ENCODE data around the gene TECPR2. TPM values are rescaled to one million over a fixed set of nuclear protein-coding genes. Genes with fewer than 3 reads are reported as not detected.

TECPR2 gene
- total and polyA plus RNA-seq, 4 experiments from 2014 or later: 0.89 to 12.6 (median 7.8) TPM

DNA sequence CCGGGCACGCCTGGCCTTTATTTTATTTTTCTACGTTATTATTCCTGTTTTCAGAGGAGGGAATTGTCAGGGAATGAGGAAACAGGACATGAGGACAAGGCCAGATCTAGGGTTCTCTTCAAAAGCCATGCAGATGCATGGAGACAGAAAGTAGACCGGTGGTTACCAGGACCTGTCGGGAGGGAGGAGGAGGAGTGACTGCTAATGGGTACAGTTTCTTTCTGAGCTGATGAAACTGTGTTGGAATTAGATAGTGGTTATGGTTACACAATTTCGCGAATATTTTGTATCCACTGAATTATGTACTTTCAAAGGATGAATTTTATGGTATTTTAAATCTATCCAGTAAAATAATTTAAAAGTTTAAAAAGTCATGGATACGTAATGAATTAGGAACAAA, 31.9 kb upstream of the TECPR2 start:
- POLR2A ChIA-PET (ENCODE audit: partially characterized antibody): interaction anchor here (1.5 kb wide), 1 partner anchor 9 kb away, joined by 3 read pairs; no protein-coding TSS in a partner anchor
- no peak overlapping the region for H3K4me3 ChIP-seq (ENCODE audit: low read length in 2 of 2)
- no peaks in the 10 kb centered on the region for H3K27me3 ChIP-seq (ENCODE audit: insufficient read depth, low read length)
- peaks cover 20 to 39% of the 10 kb centered on the region in 2 donors for H3K36me3 Mint-ChIP-seq
- H3K27ac ChIP-seq (ENCODE audit: low read depth, low read length): no peak overlapping the region
- CTCF ChIA-PET (ENCODE audit: partially characterized antibody): no interaction called here
- no peak for DNase-seq
- H3K36me3 ChIP-seq (ENCODE audit: insufficient read depth, low read length): peaks cover 14% of the 10 kb centered on the region
- H3K27ac Mint-ChIP-seq: no peak overlapping the region
- no peaks in the 10 kb centered on the region for H3K9me3 ChIP-seq (ENCODE audit: control insufficient read depth in 1 of 2, low read length in 2 of 2)
- no peaks in the 10 kb centered on the region for H3K4me1 ChIP-seq (ENCODE audit: insufficient read depth, low read length)
- no peaks in the 10 kb centered on the region for H3K27me3 Mint-ChIP-seq
- no peak overlapping the region for H3K4me3 Mint-ChIP-seq
- intact Hi-C loops (cut with micrococcal nuclease): no loop called here
- no peaks in the 10 kb centered on the region for H3K9me3 Mint-ChIP-seq
- H3K4me1 Mint-ChIP-seq: peaks cover 0 to 4% (median 0%) of the 10 kb centered on the region in 4 donors

DNA sequence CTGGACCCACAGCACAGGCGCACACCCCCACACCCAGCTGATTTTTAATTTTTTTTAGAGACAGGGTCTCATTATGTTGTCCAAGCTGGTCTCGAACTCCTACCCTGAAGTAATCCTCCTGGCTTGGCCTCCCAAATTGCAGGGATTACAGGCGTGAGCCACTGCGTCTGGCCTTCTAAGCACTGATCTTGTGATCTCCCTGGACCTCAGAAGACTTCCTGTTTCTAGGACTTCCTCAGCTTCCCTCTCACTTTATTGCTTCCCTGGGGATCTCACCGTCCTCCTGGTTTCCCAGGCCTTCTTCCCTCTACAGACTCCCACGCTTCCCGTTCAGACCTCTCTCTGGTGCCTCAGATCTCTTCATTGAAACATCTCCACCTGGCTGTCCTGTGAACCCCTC, 29.4 kb upstream of the TECPR2 start:
- H3K27ac ChIP-seq (ENCODE audit: low read depth, low read length): no peak overlapping the region
- H3K36me3 Mint-ChIP-seq: peaks cover 23 to 45% of the 10 kb centered on the region in 2 donors
- no peaks in the 10 kb centered on the region for H3K27me3 Mint-ChIP-seq
- no peaks in the 10 kb centered on the region for H3K9me3 Mint-ChIP-seq
- ChIA-PET POLR2A (ENCODE audit: partially characterized antibody) (no interaction called here), CTCF (ENCODE audit: partially characterized antibody) (interaction anchor here (1.3 to 2.0 kb wide), 2 partner anchors 15 to 19 kb away, joined by 3 to 4 read pairs; no protein-coding TSS in a partner anchor)
- H3K4me1 ChIP-seq (ENCODE audit: insufficient read depth, low read length): no peaks in the 10 kb centered on the region
- H3K4me3 Mint-ChIP-seq: no peak overlapping the region
- peaks cover 0 to 5% (median 0%) of the 10 kb centered on the region in 4 donors for H3K4me1 Mint-ChIP-seq
- intact Hi-C loops (cut with micrococcal nuclease): no loop called here
- H3K27me3 ChIP-seq (ENCODE audit: insufficient read depth, low read length): no peaks in the 10 kb centered on the region
- H3K4me3 ChIP-seq (ENCODE audit: low read length in 2 of 2): no peak overlapping the region
- no peaks in the 10 kb centered on the region for H3K9me3 ChIP-seq (ENCODE audit: control insufficient read depth in 1 of 2, low read length in 2 of 2)
- peak overlapping the region in 1 of 7 donors; percentile 32 for H3K27ac Mint-ChIP-seq
- H3K36me3 ChIP-seq (ENCODE audit: insufficient read depth, low read length): peaks cover 10% of the 10 kb centered on the region
- DNase-seq: no peak

DNA sequence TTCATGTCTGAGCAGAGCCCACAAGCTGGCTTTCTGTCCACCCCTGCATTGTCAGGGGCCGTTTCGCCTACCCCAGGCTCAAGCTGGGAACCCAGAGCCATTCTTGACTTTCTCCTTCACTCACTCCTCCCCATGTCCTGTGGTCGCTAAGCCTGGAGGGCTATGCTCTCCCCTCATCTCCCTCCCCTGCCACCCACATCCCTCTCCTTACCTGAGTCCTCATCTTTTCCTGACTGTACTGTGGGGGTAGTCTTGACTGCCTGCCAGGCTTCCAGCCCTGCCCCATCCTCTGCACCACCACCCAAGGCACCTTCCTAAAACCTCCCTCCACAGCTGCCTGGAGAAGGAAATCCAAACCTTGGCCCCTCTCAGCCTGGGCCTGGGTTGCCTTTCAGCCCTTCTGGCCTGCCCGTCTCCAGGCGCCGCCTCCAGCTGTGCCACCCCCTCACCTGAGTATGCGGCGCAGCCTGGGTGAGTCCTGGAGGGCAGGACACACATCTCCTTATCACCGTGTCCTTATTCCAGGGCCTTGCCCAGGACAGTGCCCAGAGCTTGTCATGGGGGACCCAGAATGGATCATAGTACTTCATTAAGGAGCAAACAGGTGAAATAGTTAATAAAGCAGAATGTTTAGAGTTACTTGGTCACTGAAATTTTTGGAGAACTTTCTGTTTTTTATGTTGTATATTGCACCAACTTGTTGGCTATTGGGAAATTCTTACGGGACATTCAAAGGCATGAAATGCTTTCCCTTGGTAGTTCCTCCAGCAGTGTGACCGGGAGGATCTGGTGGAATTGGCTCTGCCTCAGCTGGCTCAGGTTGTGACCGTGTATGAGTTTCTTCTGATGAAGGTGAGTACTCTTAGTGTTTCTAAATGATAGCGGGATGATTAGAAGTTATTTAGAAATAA, 28.7 kb upstream of the TECPR2 start:
- no peak for DNase-seq
- CTCF ChIA-PET (ENCODE audit: partially characterized antibody): interaction anchor here (1.3 to 2.0 kb wide), 4 partner anchors 14 to 20 kb away, joined by 3 to 5 read pairs (median 4); no protein-coding TSS in a partner anchor
- intact Hi-C loops (cut with micrococcal nuclease): no loop called here
- Histone ChIP-seq H3K36me3 (ENCODE audit: insufficient read depth, low read length) (peaks cover 13% of the 10 kb centered on the region), H3K4me3 (ENCODE audit: low read length in 2 of 2) (no peak overlapping the region), H3K9me3 (ENCODE audit: control insufficient read depth in 1 of 2, low read length in 2 of 2) (no peaks in the 10 kb centered on the region), H3K4me1 (ENCODE audit: insufficient read depth, low read length) (no peaks in the 10 kb centered on the region), H3K27ac (ENCODE audit: low read depth, low read length) (no peak overlapping the region), H3K27me3 (ENCODE audit: insufficient read depth, low read length) (no peaks in the 10 kb centered on the region)
- Mint-ChIP-seq H3K36me3 (peaks cover 26 to 49% of the 10 kb centered on the region in 2 donors), H3K4me1 (peaks cover 0 to 2% (median 0%) of the 10 kb centered on the region in 4 donors), H3K27ac (peak overlapping the region in 3 of 7 donors; percentile 2 to 52 (median 32)), H3K4me3 (no peak overlapping the region), H3K9me3 (no peaks in the 10 kb centered on the region), H3K27me3 (no peaks in the 10 kb centered on the region)
- POLR2A ChIA-PET (ENCODE audit: partially characterized antibody): interaction anchor here (1.2 kb wide), 1 partner anchor 14 kb away, joined by 5 read pairs; the partner anchor contains the start of gene ZNF839

DNA sequence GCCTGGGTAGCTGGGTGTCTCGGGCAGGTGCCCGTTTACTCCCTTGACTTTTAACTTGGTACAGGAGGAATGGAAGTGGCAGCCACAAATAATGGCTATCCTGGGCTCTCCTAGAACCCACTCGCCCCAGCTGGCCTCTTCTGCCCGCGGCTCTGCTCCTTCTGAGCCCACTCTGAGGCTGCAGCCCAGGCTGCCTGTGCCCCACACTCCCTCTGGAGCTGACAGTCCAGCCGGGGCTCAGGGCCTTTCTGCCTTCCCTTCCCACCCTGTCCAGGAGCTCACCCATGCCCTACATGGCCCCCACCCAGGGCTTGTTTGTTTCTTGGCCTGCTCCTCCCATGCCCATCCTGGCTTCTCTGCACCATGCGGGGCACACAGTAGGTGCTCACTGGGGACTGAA, 27.6 kb upstream of the TECPR2 start:
- Mint-ChIP-seq H3K4me3 (no peak overlapping the region), H3K27ac (no peak overlapping the region), H3K4me1 (peaks cover 0 to 2% (median 0%) of the 10 kb centered on the region in 4 donors), H3K9me3 (no peaks in the 10 kb centered on the region), H3K36me3 (peaks cover 26 to 50% of the 10 kb centered on the region in 2 donors), H3K27me3 (no peaks in the 10 kb centered on the region)
- Histone ChIP-seq H3K27ac (ENCODE audit: low read depth, low read length) (no peak overlapping the region), H3K27me3 (ENCODE audit: insufficient read depth, low read length) (no peaks in the 10 kb centered on the region), H3K4me3 (ENCODE audit: low read length in 2 of 2) (no peak overlapping the region), H3K4me1 (ENCODE audit: insufficient read depth, low read length) (no peaks in the 10 kb centered on the region), H3K9me3 (ENCODE audit: control insufficient read depth in 1 of 2, low read length in 2 of 2) (no peaks in the 10 kb centered on the region), H3K36me3 (ENCODE audit: insufficient read depth, low read length) (peaks cover 15% of the 10 kb centered on the region)
- DNase-seq: no peak
- CTCF ChIA-PET (ENCODE audit: partially characterized antibody): interaction anchor here (1.4 to 1.5 kb wide), 2 partner anchors 15 to 21 kb away, joined by 4 to 5 read pairs; no protein-coding TSS in a partner anchor
- intact Hi-C loops (cut with micrococcal nuclease): no loop called here
- POLR2A ChIA-PET (ENCODE audit: partially characterized antibody): interaction anchor here (1.2 kb wide), 1 partner anchor 15 kb away, joined by 5 read pairs; the partner anchor contains the start of gene ZNF839

DNA sequence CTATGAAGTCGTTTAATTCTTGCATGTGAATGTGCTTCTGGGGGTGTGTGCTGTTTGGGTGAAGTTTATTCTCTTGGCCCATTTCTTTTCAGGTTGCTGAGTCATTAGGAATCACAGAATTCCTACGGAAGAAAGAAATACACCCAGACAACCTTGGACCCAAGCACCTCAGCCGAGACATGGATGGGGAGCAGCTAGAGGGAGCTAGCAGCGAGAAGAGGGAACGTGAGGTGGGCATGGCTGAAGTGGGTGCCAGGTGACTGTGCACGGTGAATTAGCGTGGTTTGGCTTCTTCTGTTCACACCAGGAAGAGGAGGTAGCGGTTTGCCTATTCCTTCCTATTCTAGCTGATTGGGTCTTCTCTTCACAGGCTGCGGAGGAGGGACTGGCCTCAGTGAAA, 24.0 kb upstream of the TECPR2 start:
- POLR2A ChIA-PET (ENCODE audit: partially characterized antibody): no interaction called here
- Mint-ChIP-seq H3K4me3 (no peak overlapping the region), H3K4me1 (peaks cover 0 to 2% (median 0%) of the 10 kb centered on the region in 4 donors), H3K27ac (no peak overlapping the region), H3K9me3 (peaks cover 0 to 2% (median 0%) of the 10 kb centered on the region in 8 donors), H3K27me3 (no peaks in the 10 kb centered on the region), H3K36me3 (peaks cover 34 to 60% of the 10 kb centered on the region in 2 donors)
- Histone ChIP-seq H3K36me3 (ENCODE audit: insufficient read depth, low read length) (peaks cover 19% of the 10 kb centered on the region), H3K9me3 (ENCODE audit: control insufficient read depth in 1 of 2, low read length in 2 of 2) (no peaks in the 10 kb centered on the region), H3K27me3 (ENCODE audit: insufficient read depth, low read length) (no peaks in the 10 kb centered on the region), H3K27ac (ENCODE audit: low read depth, low read length) (no peak overlapping the region), H3K4me3 (ENCODE audit: low read length in 2 of 2) (no peak overlapping the region), H3K4me1 (ENCODE audit: insufficient read depth, low read length) (no peaks in the 10 kb centered on the region)
- DNase-seq: no peak
- CTCF ChIA-PET (ENCODE audit: partially characterized antibody): interaction anchor here (0.6 to 1.7 kb wide), 2 partner anchors 13 to 22 kb away, joined by 4 to 5 read pairs; no protein-coding TSS in a partner anchor
- intact Hi-C loops (cut with micrococcal nuclease): no loop called here

DNA sequence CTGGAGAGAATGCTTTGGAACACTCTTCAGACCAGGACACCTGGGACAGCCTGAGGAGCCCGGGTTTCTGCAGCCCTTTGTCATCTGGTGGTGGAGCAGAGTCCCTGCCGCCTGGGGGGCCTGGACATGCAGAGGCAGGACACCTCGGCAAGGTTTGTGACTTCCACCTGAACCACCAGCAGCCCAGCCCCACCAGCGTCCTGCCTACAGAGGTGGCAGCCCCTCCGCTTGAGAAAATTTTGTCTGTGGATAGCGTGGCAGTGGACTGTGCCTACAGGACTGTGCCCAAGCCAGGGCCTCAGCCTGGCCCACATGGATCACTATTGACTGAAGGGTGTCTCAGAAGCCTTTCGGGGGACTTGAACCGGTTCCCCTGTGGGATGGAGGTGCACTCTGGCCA, 21.2 kb upstream of the TECPR2 start:
- H3K27ac ChIP-seq (ENCODE audit: low read depth, low read length): no peak overlapping the region
- peaks cover 0 to 2% (median 0%) of the 10 kb centered on the region in 4 donors for H3K4me1 Mint-ChIP-seq
- H3K27me3 ChIP-seq (ENCODE audit: insufficient read depth, low read length): no peaks in the 10 kb centered on the region
- CTCF ChIA-PET (ENCODE audit: partially characterized antibody): interaction anchor here (1.5 kb wide), 1 partner anchor 25 kb away, joined by 5 read pairs; no protein-coding TSS in a partner anchor
- peak overlapping the region in 1 of 7 donors; percentile 78 for H3K27ac Mint-ChIP-seq
- intact Hi-C loops (cut with micrococcal nuclease): no loop called here
- peaks cover 18% of the 10 kb centered on the region for H3K36me3 ChIP-seq (ENCODE audit: insufficient read depth, low read length)
- no peak for DNase-seq
- H3K27me3 Mint-ChIP-seq: no peaks in the 10 kb centered on the region
- POLR2A ChIA-PET (ENCODE audit: partially characterized antibody): no interaction called here
- peaks cover 32 to 57% of the 10 kb centered on the region in 2 donors for H3K36me3 Mint-ChIP-seq
- H3K9me3 Mint-ChIP-seq: peaks cover 0 to 2% (median 0%) of the 10 kb centered on the region in 8 donors
- no peak overlapping the region for H3K4me3 ChIP-seq (ENCODE audit: low read length in 2 of 2)
- H3K9me3 ChIP-seq (ENCODE audit: control insufficient read depth in 1 of 2, low read length in 2 of 2): no peaks in the 10 kb centered on the region
- no peaks in the 10 kb centered on the region for H3K4me1 ChIP-seq (ENCODE audit: insufficient read depth, low read length)
- no peak overlapping the region for H3K4me3 Mint-ChIP-seq

DNA sequence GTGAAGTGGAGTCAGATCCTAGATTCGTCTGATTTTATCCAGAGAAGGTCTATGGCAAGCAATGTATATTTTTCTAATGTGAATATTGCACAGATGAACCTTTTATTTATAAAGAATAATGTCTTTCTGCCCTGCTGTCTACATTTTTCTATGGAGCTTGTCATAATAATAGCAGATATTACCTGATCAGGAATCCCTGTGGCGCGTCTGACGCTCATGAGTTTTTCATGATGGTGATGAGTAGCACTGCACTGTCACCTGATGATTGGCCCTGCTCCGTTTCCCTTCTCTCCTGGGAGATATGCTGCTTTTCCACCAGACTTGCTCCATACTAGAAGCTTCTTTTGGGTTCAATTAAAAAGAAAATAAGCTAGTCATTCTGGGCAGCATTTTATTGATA, 20.5 kb upstream of the TECPR2 start:
- POLR2A ChIA-PET (ENCODE audit: partially characterized antibody): no interaction called here
- Histone ChIP-seq H3K4me3 (ENCODE audit: low read length in 2 of 2) (no peak overlapping the region), H3K27ac (ENCODE audit: low read depth, low read length) (no peak overlapping the region), H3K4me1 (ENCODE audit: insufficient read depth, low read length) (no peaks in the 10 kb centered on the region), H3K9me3 (ENCODE audit: control insufficient read depth in 1 of 2, low read length in 2 of 2) (no peaks in the 10 kb centered on the region), H3K36me3 (ENCODE audit: insufficient read depth, low read length) (peaks cover 18% of the 10 kb centered on the region), H3K27me3 (ENCODE audit: insufficient read depth, low read length) (no peaks in the 10 kb centered on the region)
- Mint-ChIP-seq H3K9me3 (peaks cover 0 to 2% (median 0%) of the 10 kb centered on the region in 8 donors), H3K4me1 (peaks cover 0 to 2% (median 0%) of the 10 kb centered on the region in 4 donors), H3K27me3 (no peaks in the 10 kb centered on the region), H3K36me3 (peaks cover 32 to 61% of the 10 kb centered on the region in 2 donors), H3K27ac (no peak overlapping the region), H3K4me3 (no peak overlapping the region)
- DNase-seq: no peak
- CTCF ChIA-PET (ENCODE audit: partially characterized antibody): interaction anchor here (1.2 to 1.5 kb wide), 2 partner anchors 26 to 28 kb away, joined by 3 to 5 read pairs; no protein-coding TSS in a partner anchor
- intact Hi-C loops (cut with micrococcal nuclease): no loop called here
